Fibroblast of lung (primary cell): ENCODE measurements around the gene HAAO. TPM values are rescaled to one million over a fixed set of nuclear protein-coding genes. Genes with fewer than 3 reads are reported as not detected.
"Not testable (repeated sequence)": the region's sequence is repeated elsewhere in the genome, so short reads cannot be mapped to it uniquely, and the experiment has no call there.

ENCODE experiments used
- DNase-seq, 2 donors: peaks; one replicate each; pipeline versions ENCODE4 v3.0.0 to v3.0.0-alpha.2; 2010; ENCODE audit warnings: low read depth in 2 of 2
- H2AFZ ChIP-seq: 2 replicates; pipeline ENCODE4 v1.5.1; 2012; ENCODE audit warnings: low read length, control low read depth, inconsistent platforms
- H3K27ac ChIP-seq: 2 replicates; pipeline ENCODE4 v1.5.1; 2011; ENCODE audit warnings: low read length, control low read depth; ENCODE audit not compliant: insufficient read depth
- H3K27me3 ChIP-seq: 2 replicates; pipeline ENCODE4 v1.5.1; 2011; ENCODE audit warnings: mild to moderate bottlenecking, low read length; ENCODE audit not compliant: control insufficient read depth, insufficient read depth
- H3K36me3 ChIP-seq: 2 replicates; pipeline ENCODE4 v1.5.1; 2011; ENCODE audit warnings: low read length; ENCODE audit not compliant: control insufficient read depth, insufficient read depth
- H3K4me1 ChIP-seq: 2 replicates; pipeline ENCODE4 v1.5.1; 2011; ENCODE audit warnings: low read length; ENCODE audit not compliant: control insufficient read depth, insufficient read depth; ENCODE audit errors: extremely low read depth
- H3K4me2 ChIP-seq: 2 replicates; pipeline ENCODE4 v1.5.1; 2011; ENCODE audit warnings: low read length, control low read depth; ENCODE audit not compliant: insufficient read depth; ENCODE audit errors: extremely low read depth
- H3K4me3 ChIP-seq, 4 experiments: fragments of 200-600 bp in 1 of 4; sonication (generic) in 1 of 4; replicated peaks in 1 of 4; 2 replicates each; pipeline ENCODE4 v1.5.1; 2011 to 2016; ENCODE audit warnings: low read length in 4 of 4, low read depth in 3 of 4, mild to moderate bottlenecking in 3 of 4, control low read depth in 2 of 4, inconsistent platforms in 1 of 4, mixed read lengths in 1 of 4; ENCODE audit not compliant: insufficient read depth in 1 of 4; ENCODE audit errors: control extremely low read depth in 1 of 4
- H3K79me2 ChIP-seq: 2 replicates; pipeline ENCODE4 v1.5.1; 2012; ENCODE audit warnings: mild to moderate bottlenecking, low read length, inconsistent platforms; ENCODE audit not compliant: control insufficient read depth, insufficient read depth
- H3K9ac ChIP-seq: 2 replicates; pipeline ENCODE4 v1.5.1; 2011; ENCODE audit warnings: mild to moderate bottlenecking, low read length, control low read depth; ENCODE audit not compliant: insufficient read depth
- H3K9me3 ChIP-seq: 2 replicates; pipeline ENCODE4 v1.5.1; 2012; ENCODE audit warnings: low read depth, low read length; ENCODE audit not compliant: control insufficient read depth, insufficient read depth
- H4K20me1 ChIP-seq: 2 replicates; pipeline ENCODE4 v1.5.1; 2011; ENCODE audit warnings: low read length; ENCODE audit not compliant: control insufficient read depth, insufficient read depth; ENCODE audit errors: extremely low read depth
- EZH2 ChIP-seq: IDR thresholded peaks from 2 replicates; pipeline ENCODE4 v1.5.1; 2012; ENCODE audit warnings: low read length, control low read depth, mild to moderate bottlenecking; ENCODE audit errors: missing control alignments
- polyA plus RNA-seq, 2 donors: library from polyadenylated mRNA; depleted of rRNA in 1 of 2; stranded (reverse) in 1 of 2; unstranded in 1 of 2; fragments of >200 nt; gene quantifications; 2 replicates each; pipeline ENCODE4 v1.2.1, GENCODE V29; 2011 to 2012; ENCODE audit warnings: missing spikeins in 1 of 2
- total RNA-seq: library from RNA; depleted of rRNA; stranded (reverse); fragments of >200 nt; gene quantifications from 2 replicates; pipeline ENCODE4 v1.2.1, GENCODE V29; 2014
- TF ChIP-seq, protein P1 (sequence below), 2 donors: IDR thresholded peaks in 1 of 2; conservative IDR thresholded peaks in 1 of 2; 1 replicate in 1 of 2; 2 replicates in 1 of 2; pipeline ENCODE4 v1.5.1; 2011 to 2012; ENCODE audit warnings: low read length in 2 of 2, control low read depth in 1 of 2, inconsistent platforms in 1 of 2, low read depth in 1 of 2, mild to moderate bottlenecking in 1 of 2

The HAAO gene
- total and polyA plus RNA-seq, 2 donors (not counting 1 experiment from before 2014, with no cell fraction given) = 0.58 to 4.1 TPM

GRCh38 chr2:42733852-42734251 is 58.5 kb downstream of the HAAO start:
- Histone ChIP-seq H3K4me2 (no peak overlapping the region), H2AFZ (no peak overlapping the region), H3K27me3 (no peaks in the 10 kb centered on the region), H3K36me3 (no peaks in the 10 kb centered on the region), H3K4me1 (no peaks in the 10 kb centered on the region), H3K4me3 (no peak overlapping the region), H3K9me3 (no peaks in the 10 kb centered on the region), H3K27ac (no peak overlapping the region), H3K9ac (no peak overlapping the region), H4K20me1 (no peaks in the 10 kb centered on the region), H3K79me2 (no peaks in the 10 kb centered on the region)
- no peak for TF ChIP-seq EZH2
- TF ChIP-seq, protein P1, sequence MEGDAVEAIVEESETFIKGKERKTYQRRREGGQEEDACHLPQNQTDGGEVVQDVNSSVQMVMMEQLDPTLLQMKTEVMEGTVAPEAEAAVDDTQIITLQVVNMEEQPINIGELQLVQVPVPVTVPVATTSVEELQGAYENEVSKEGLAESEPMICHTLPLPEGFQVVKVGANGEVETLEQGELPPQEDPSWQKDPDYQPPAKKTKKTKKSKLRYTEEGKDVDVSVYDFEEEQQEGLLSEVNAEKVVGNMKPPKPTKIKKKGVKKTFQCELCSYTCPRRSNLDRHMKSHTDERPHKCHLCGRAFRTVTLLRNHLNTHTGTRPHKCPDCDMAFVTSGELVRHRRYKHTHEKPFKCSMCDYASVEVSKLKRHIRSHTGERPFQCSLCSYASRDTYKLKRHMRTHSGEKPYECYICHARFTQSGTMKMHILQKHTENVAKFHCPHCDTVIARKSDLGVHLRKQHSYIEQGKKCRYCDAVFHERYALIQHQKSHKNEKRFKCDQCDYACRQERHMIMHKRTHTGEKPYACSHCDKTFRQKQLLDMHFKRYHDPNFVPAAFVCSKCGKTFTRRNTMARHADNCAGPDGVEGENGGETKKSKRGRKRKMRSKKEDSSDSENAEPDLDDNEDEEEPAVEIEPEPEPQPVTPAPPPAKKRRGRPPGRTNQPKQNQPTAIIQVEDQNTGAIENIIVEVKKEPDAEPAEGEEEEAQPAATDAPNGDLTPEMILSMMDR (conservative IDR thresholded peaks at IDR 0.05 in 1 of 2, IDR thresholded peaks at IDR 0.05 in 1 of 2; ENCODE audit: low read depth in 1 of 2, low read length in 2 of 2) = no peak
- DNase-seq = no peak

- not testable (repeated sequence) for H3K9me3 ChIP-seq, H3K4me1 ChIP-seq, DNase-seq, H3K79me2 ChIP-seq, H2AFZ ChIP-seq, H3K9ac ChIP-seq, H3K36me3 ChIP-seq, H3K4me3 ChIP-seq, H3K4me2 ChIP-seq, H3K27ac ChIP-seq, H4K20me1 ChIP-seq, H3K27me3 ChIP-seq
Measured at GRCh38 chr2:42731316-42731715, 61.1 kb downstream of the HAAO start.

GRCh38 chr2:42726680-42727079 is 65.7 kb downstream of the HAAO start:
- no peaks in the 10 kb centered on the region for H3K4me1 ChIP-seq
- no peak overlapping the region for H3K4me3 ChIP-seq
- H2AFZ ChIP-seq = no peak overlapping the region
- H3K36me3 ChIP-seq = no peaks in the 10 kb centered on the region
- TF ChIP-seq EZH2 = no peak
- TF ChIP-seq, protein P1 (conservative IDR thresholded peaks at IDR 0.05 in 1 of 2, IDR thresholded peaks at IDR 0.05 in 1 of 2; ENCODE audit: low read depth in 1 of 2, low read length in 2 of 2) = no peak
- no peaks in the 10 kb centered on the region for H3K79me2 ChIP-seq
- H3K27me3 ChIP-seq = no peaks in the 10 kb centered on the region
- no peak overlapping the region for H3K27ac ChIP-seq
- no peaks in the 10 kb centered on the region for H3K9me3 ChIP-seq
- no peaks in the 10 kb centered on the region for H4K20me1 ChIP-seq
- no peak overlapping the region for H3K4me2 ChIP-seq
- no peak overlapping the region for H3K9ac ChIP-seq
- DNase-seq = no peak
